ENCODE results near the gene CADPS2. TPM values are rescaled to one million over a fixed set of nuclear protein-coding genes. Genes with fewer than 3 reads are reported as not detected.

The CADPS2 gene
- total RNA-seq, 4 donors from 2014 or later, result 27.3 to 154 (median 114) TPM

DNA sequence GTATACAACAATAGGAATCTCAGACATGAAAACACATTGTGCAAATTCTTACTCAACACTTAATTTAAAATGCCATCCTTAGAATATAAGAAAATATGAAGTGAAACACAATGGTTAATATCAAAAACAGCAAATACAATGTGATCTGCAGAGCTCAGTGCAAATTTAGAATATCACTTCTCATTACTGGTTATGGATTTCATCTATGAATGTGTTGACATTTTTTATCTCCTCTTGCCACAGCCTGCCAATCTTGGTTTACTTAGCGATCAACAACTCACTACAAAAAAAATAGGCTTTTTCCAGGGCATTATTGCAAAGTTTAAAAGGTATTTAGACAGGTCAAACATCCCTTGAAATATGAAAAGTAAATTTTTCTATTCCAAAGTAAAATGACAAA lies 158.5 kb downstream of the CADPS2 start:
- 87% methylated on average over 1 of the region's 1 CpG for WGBS

DNA sequence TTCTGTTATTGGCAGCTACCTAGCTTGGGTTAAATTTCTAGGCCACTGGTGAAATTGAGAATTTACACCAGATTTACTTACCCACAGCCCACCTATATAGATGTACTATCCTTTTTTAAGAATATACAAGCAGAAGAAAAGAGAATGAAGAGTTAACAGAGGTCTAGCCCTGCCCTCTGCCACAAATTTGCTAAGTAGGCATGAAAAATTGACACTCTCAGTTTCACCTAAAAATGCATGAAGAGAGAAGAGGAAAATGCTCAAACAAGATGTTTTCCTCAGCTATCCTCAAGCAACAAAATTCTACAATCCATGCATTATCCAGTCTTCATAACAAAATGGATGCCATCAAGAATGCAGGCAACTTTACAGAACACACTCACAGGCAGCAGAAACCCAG lies 158.9 kb downstream of the CADPS2 start:
- no peak for TF ChIP-seq EP300 (IDR thresholded peaks at IDR 0.05)
- no peak for TF ChIP-seq POLR2AphosphoS5 (IDR thresholded peaks at IDR 0.05)
- TF ChIP-seq POLR2A (IDR thresholded peaks at IDR 0.05; ENCODE audit: low read depth), result no peak
- no peak for TF ChIP-seq CTCF (IDR thresholded peaks at IDR 0.05)
- Histone ChIP-seq H3K27me3 (no peaks in the 10 kb centered on the region), H3K36me3 (no peaks in the 10 kb centered on the region), H3K9me3 (no peaks in the 10 kb centered on the region), H3K4me1 (peaks cover 0 to 20% (median 4%) of the 10 kb centered on the region in 4 donors), H3K4me3 (no peak overlapping the region), H3K27ac (replicated peaks in 1 of 4) (no peak overlapping the region)
- intact Hi-C loops (cut with DNase I), result no loop called here
- DNase-seq (ENCODE audit: extremely low spot score), result no peak

More for the DNA sequence above, 158.5 kb downstream of the CADPS2 start:
- no peaks in the 10 kb centered on the region for H3K27me3 ChIP-seq
- intact Hi-C loops (cut with DNase I), result no loop called here
- TF ChIP-seq POLR2A (IDR thresholded peaks at IDR 0.05; ENCODE audit: low read depth) (no peak), POLR2AphosphoS5 (IDR thresholded peaks at IDR 0.05) (no peak), EP300 (IDR thresholded peaks at IDR 0.05) (no peak), CTCF (IDR thresholded peaks at IDR 0.05) (no peak)
- DNase-seq (ENCODE audit: extremely low spot score), result no peak
- H3K4me1 ChIP-seq, result peaks cover 0 to 20% (median 4%) of the 10 kb centered on the region in 4 donors
- H3K4me3 ChIP-seq, result no peak overlapping the region
- no peaks in the 10 kb centered on the region for H3K9me3 ChIP-seq
- no peak overlapping the region for H3K27ac ChIP-seq (replicated peaks in 1 of 4)
- H3K36me3 ChIP-seq, result no peaks in the 10 kb centered on the region

- no peaks in the 10 kb centered on the region for H3K36me3 ChIP-seq
- intact Hi-C loops (cut with DNase I), result no loop called here
- H3K9me3 ChIP-seq, result no peaks in the 10 kb centered on the region
- no peaks in the 10 kb centered on the region for H3K27me3 ChIP-seq
- 47% methylated on average over 2 of the region's 2 CpGs for WGBS
- H3K27ac ChIP-seq (replicated peaks in 1 of 4), result no peak overlapping the region
- TF ChIP-seq POLR2A (IDR thresholded peaks at IDR 0.05; ENCODE audit: low read depth) (no peak), POLR2AphosphoS5 (IDR thresholded peaks at IDR 0.05) (no peak), CTCF (IDR thresholded peaks at IDR 0.05) (no peak), EP300 (IDR thresholded peaks at IDR 0.05) (no peak)
- peaks cover 0 to 20% (median 4%) of the 10 kb centered on the region in 4 donors for H3K4me1 ChIP-seq
- DNase-seq (ENCODE audit: extremely low spot score), result no peak
- H3K4me3 ChIP-seq, result no peak overlapping the region
Measured at GRCh38 chr7:122726881-122727280, 159.4 kb downstream of the CADPS2 start.

- no peaks in the 10 kb centered on the region for H3K27me3 ChIP-seq
- no peak overlapping the region for H3K27ac ChIP-seq (replicated peaks in 1 of 4)
- WGBS, result 82% methylated on average over 4 of the region's 4 CpGs
- peaks cover 0 to 14% (median 0%) of the 10 kb centered on the region in 4 donors for H3K4me1 ChIP-seq
- no peaks in the 10 kb centered on the region for H3K36me3 ChIP-seq
- H3K4me3 ChIP-seq, result no peak overlapping the region
- intact Hi-C loops (cut with DNase I), result no loop called here
- TF ChIP-seq POLR2AphosphoS5 (IDR thresholded peaks at IDR 0.05), result no peak
- TF ChIP-seq CTCF (IDR thresholded peaks at IDR 0.05), result no peak
- no peak for TF ChIP-seq EP300 (IDR thresholded peaks at IDR 0.05)
- no peak for TF ChIP-seq POLR2A (IDR thresholded peaks at IDR 0.05; ENCODE audit: low read depth)
- DNase-seq (ENCODE audit: extremely low spot score), result no peak
- no peaks in the 10 kb centered on the region for H3K9me3 ChIP-seq
Measured at GRCh38 chr7:122724366-122724765, 161.9 kb downstream of the CADPS2 start.

GRCh38 chr7:122719010-122719578 lies 167.2 kb downstream of the CADPS2 start:
- 78% methylated on average over 4 of the region's 4 CpGs for WGBS

More at GRCh38 chr7:122719010-122719578, 167.2 kb downstream of the CADPS2 start:
- Histone ChIP-seq H3K36me3 (no peaks in the 10 kb centered on the region), H3K27me3 (no peaks in the 10 kb centered on the region), H3K9me3 (no peaks in the 10 kb centered on the region), H3K4me3 (no peak overlapping the region), H3K4me1 (peaks cover 0 to 4% (median 0%) of the 10 kb centered on the region in 4 donors), H3K27ac (replicated peaks in 1 of 4) (no peak overlapping the region)
- no peak for DNase-seq (ENCODE audit: extremely low spot score)
- no peak for TF ChIP-seq POLR2A (IDR thresholded peaks at IDR 0.05; ENCODE audit: low read depth)
- TF ChIP-seq POLR2AphosphoS5 (IDR thresholded peaks at IDR 0.05), result no peak
- TF ChIP-seq EP300 (IDR thresholded peaks at IDR 0.05), result no peak
- TF ChIP-seq CTCF (IDR thresholded peaks at IDR 0.05), result no peak
- intact Hi-C loops (cut with DNase I), result no loop called here
